Chondrocyte (in vitro differentiated cells): ENCODE data around the gene SHB. TPM values are rescaled to one million over a fixed set of nuclear protein-coding genes. Genes with fewer than 3 reads are reported as not detected.

Source experiments
- DNase-seq: peaks from one replicate; pipeline ENCODE4 v3.0.0; 2021; ENCODE audit warnings: mixed read lengths, low spot score
- H3K27ac Mint-ChIP-seq: one replicate; pipeline ENCODE4 v1.8.0; 2021; ENCODE audit warnings: mild to moderate bottlenecking, moderate library complexity, mixed read lengths; ENCODE audit not compliant: unreplicated experiment
- H3K27me3 Mint-ChIP-seq: 2 replicates; pipeline ENCODE4 v1.8.0; 2021; ENCODE audit warnings: low read depth, mixed read lengths
- H3K36me3 Mint-ChIP-seq: 2 replicates; pipeline ENCODE4 v1.8.0; 2021; ENCODE audit warnings: low read depth, mixed read lengths
- H3K4me1 Mint-ChIP-seq: 2 replicates; pipeline ENCODE4 v1.8.0; 2021; ENCODE audit warnings: low read depth, mild to moderate bottlenecking, mixed read lengths
- H3K4me3 Mint-ChIP-seq: one replicate; pipeline ENCODE4 v1.8.0; 2021; ENCODE audit warnings: mild to moderate bottlenecking, moderate library complexity, mixed read lengths; ENCODE audit not compliant: unreplicated experiment
- H3K9me3 Mint-ChIP-seq: 2 replicates; pipeline ENCODE4 v1.8.0; 2021; ENCODE audit warnings: low read depth, mixed read lengths
- total RNA-seq: library from RNA; stranded (reverse); gene quantifications from 3 replicates; pipeline ENCODE4 v1.2.1, GENCODE V29; 2021
- TF ChIP-seq, protein P1 (sequence below): fragments of 200-600 bp; sonication (generic); IDR thresholded peaks from 2 replicates; pipeline ENCODE4 v1.5.0; 2021; ENCODE audit warnings: antibody characterized with exemption, mild to moderate bottlenecking, moderate library complexity

The SHB gene
- total RNA-seq, 1 donor from 2014 or later: 23.8 TPM

GRCh38 chr9:37880916-37881479, 188.0 kb downstream of the SHB start:
- no peak for DNase-seq
- no peak overlapping the region for H3K27ac Mint-ChIP-seq
- no peaks in the 10 kb centered on the region for H3K9me3 Mint-ChIP-seq
- no peaks in the 10 kb centered on the region for H3K27me3 Mint-ChIP-seq
- no peak overlapping the region for H3K4me3 Mint-ChIP-seq
- no peaks in the 10 kb centered on the region for H3K4me1 Mint-ChIP-seq
- H3K36me3 Mint-ChIP-seq: peaks cover 16% of the 10 kb centered on the region
- TF ChIP-seq, protein P1, sequence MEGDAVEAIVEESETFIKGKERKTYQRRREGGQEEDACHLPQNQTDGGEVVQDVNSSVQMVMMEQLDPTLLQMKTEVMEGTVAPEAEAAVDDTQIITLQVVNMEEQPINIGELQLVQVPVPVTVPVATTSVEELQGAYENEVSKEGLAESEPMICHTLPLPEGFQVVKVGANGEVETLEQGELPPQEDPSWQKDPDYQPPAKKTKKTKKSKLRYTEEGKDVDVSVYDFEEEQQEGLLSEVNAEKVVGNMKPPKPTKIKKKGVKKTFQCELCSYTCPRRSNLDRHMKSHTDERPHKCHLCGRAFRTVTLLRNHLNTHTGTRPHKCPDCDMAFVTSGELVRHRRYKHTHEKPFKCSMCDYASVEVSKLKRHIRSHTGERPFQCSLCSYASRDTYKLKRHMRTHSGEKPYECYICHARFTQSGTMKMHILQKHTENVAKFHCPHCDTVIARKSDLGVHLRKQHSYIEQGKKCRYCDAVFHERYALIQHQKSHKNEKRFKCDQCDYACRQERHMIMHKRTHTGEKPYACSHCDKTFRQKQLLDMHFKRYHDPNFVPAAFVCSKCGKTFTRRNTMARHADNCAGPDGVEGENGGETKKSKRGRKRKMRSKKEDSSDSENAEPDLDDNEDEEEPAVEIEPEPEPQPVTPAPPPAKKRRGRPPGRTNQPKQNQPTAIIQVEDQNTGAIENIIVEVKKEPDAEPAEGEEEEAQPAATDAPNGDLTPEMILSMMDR: no peak

GRCh38 chr9:37876376-37876775, 192.7 kb downstream of the SHB start:
- no peaks in the 10 kb centered on the region for H3K9me3 Mint-ChIP-seq
- H3K4me1 Mint-ChIP-seq: no peaks in the 10 kb centered on the region
- H3K4me3 Mint-ChIP-seq: no peak overlapping the region
- H3K36me3 Mint-ChIP-seq: peaks cover 8% of the 10 kb centered on the region
- H3K27ac Mint-ChIP-seq: no peak overlapping the region
- no peak for DNase-seq
- no peaks in the 10 kb centered on the region for H3K27me3 Mint-ChIP-seq
- TF ChIP-seq, protein P1: no peak

- no peak for DNase-seq
- Mint-ChIP-seq H3K27me3 (no peaks in the 10 kb centered on the region), H3K4me3 (no peak overlapping the region), H3K27ac (no peak overlapping the region), H3K9me3 (no peaks in the 10 kb centered on the region), H3K36me3 (peaks cover 4% of the 10 kb centered on the region), H3K4me1 (no peaks in the 10 kb centered on the region)
- TF ChIP-seq, protein P1: no peak
Measured at GRCh38 chr9:37873955-37874354, 195.1 kb downstream of the SHB start.

DNA sequence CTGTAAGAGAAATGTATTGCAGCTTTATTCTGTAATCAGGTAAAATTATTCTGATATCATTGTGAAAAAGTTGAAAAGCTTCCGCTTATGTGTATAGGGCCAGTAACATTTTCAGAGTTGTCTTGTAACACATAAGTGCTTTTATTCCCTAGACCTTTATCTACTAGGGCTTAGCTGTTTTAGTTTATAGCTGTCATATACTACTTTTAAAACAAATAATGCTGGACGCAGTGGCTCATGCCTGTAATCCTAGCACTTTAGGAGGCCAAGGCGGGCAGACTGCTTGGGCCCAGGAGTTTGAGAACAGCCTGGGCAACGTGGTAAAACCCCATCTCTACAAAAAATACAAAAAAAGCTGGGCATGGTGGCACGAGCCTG, 198.2 kb downstream of the SHB start:
- Mint-ChIP-seq H3K9me3 (no peaks in the 10 kb centered on the region), H3K27ac (no peak overlapping the region), H3K4me1 (no peaks in the 10 kb centered on the region), H3K27me3 (no peaks in the 10 kb centered on the region), H3K4me3 (no peak overlapping the region), H3K36me3 (no peaks in the 10 kb centered on the region)
- TF ChIP-seq, protein P1: no peak
- DNase-seq: no peak

DNA sequence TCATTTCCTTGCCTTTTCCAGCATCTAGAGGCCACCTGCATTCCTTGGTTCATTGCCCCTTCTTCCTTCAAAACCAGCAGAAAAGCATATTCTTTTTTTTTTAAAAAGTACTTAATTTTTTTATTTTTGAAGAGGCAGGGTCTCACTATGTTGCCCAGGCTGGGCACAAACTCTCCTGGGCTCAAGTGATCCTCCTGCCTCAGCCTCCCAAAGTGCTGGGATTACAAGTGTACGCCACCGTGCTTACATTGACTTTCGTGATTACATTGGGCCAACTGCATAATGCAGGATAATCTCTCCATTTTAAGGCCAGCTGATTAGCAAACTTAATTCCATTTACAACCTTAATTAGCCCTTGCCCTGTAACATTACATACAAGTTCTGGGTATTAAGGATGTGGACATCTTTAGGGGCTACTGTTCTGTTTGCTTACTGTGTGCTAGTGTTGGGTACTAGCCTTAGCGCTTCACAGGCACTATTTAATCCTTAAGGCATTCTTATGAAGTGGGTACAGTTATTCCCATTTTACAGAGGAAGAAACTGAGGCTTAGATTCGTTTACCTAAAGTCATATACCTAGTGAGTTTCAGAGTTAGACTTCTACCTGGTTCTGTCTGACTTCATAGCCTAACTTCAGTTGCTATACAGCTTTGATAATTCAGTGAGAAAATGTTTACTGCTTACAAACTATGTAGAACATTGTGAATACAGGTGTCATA, 198.8 kb downstream of the SHB start:
- H3K4me1 Mint-ChIP-seq: no peaks in the 10 kb centered on the region
- no peak for DNase-seq
- H3K4me3 Mint-ChIP-seq: no peak overlapping the region
- no peaks in the 10 kb centered on the region for H3K36me3 Mint-ChIP-seq
- TF ChIP-seq, protein P1: no peak
- H3K27me3 Mint-ChIP-seq: no peaks in the 10 kb centered on the region
- no peaks in the 10 kb centered on the region for H3K9me3 Mint-ChIP-seq
- H3K27ac Mint-ChIP-seq: no peak overlapping the region

Other genes starting within 250 kb of the SHB start
- gene SLC25A51, start 165.1 kb downstream of the SHB start, total RNA-seq: 50.1 to 52.5 TPM (median 50.5 TPM) in 3 replicates